Astrocyte (in vitro differentiated cells and primary cell): ENCODE measurements around the gene DCTN4.

Experiments
- EZH2 ChIP-seq: IDR thresholded peaks from 2 replicates; pipeline ENCODE4 v1.6.1; 2012; ENCODE audit warnings: mild to moderate bottlenecking, low read length, inconsistent platforms; ENCODE audit not compliant: insufficient read depth
- TF ChIP-seq, protein P1 (sequence below): IDR thresholded peaks from 2 replicates; pipeline ENCODE4 v1.5.1; 2011; ENCODE audit warnings: low read depth, mild to moderate bottlenecking, inconsistent platforms, low read length, moderate library complexity; ENCODE audit not compliant: insufficient read depth

- TF ChIP-seq, protein P1, sequence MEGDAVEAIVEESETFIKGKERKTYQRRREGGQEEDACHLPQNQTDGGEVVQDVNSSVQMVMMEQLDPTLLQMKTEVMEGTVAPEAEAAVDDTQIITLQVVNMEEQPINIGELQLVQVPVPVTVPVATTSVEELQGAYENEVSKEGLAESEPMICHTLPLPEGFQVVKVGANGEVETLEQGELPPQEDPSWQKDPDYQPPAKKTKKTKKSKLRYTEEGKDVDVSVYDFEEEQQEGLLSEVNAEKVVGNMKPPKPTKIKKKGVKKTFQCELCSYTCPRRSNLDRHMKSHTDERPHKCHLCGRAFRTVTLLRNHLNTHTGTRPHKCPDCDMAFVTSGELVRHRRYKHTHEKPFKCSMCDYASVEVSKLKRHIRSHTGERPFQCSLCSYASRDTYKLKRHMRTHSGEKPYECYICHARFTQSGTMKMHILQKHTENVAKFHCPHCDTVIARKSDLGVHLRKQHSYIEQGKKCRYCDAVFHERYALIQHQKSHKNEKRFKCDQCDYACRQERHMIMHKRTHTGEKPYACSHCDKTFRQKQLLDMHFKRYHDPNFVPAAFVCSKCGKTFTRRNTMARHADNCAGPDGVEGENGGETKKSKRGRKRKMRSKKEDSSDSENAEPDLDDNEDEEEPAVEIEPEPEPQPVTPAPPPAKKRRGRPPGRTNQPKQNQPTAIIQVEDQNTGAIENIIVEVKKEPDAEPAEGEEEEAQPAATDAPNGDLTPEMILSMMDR, result no peak
- no peak for TF ChIP-seq EZH2
These were observed 22.0 kb upstream of the DCTN4 start for GRCh38 chr5:150780816-150781221.
